Trophoblast cell (in vitro differentiated cells and primary cell): ENCODE results near the gene KLHL35.

Experiments
- DNase-seq, 2 donors: peaks; one replicate each; pipeline ENCODE4 v3.0.0-alpha.2; 2016
- H2AFZ ChIP-seq: 2 replicates; pipeline ENCODE4 v1.6.1; 2013; ENCODE audit warnings: low read length, moderate library complexity, mild to moderate bottlenecking; ENCODE audit not compliant: insufficient read depth, poor library complexity
- H2AK5ac ChIP-seq: 2 replicates; pipeline ENCODE4 v1.6.1; 2013; ENCODE audit warnings: mild to moderate bottlenecking, low read length
- H2BK120ac ChIP-seq: 2 replicates; pipeline ENCODE4 v1.6.1; 2013; ENCODE audit warnings: low read length, mild to moderate bottlenecking, moderate library complexity; ENCODE audit not compliant: insufficient read depth, poor library complexity
- H2BK12ac ChIP-seq: 2 replicates; pipeline ENCODE4 v1.6.1; 2013; ENCODE audit warnings: mild to moderate bottlenecking, low read length, moderate library complexity
- H2BK5ac ChIP-seq: 2 replicates; pipeline ENCODE4 v1.6.1; 2013; ENCODE audit warnings: low read length, low read depth, moderate library complexity, mild to moderate bottlenecking; ENCODE audit not compliant: poor library complexity
- H3K14ac ChIP-seq: 2 replicates; pipeline ENCODE4 v1.6.1; 2013; ENCODE audit warnings: mild to moderate bottlenecking, low read length
- H3K18ac ChIP-seq: 2 replicates; pipeline ENCODE4 v1.6.1; 2013; ENCODE audit warnings: mild to moderate bottlenecking, low read length
- H3K23ac ChIP-seq: 2 replicates; pipeline ENCODE4 v1.6.1; 2013; ENCODE audit warnings: low read length
- H3K27ac ChIP-seq: 2 replicates; pipeline ENCODE4 v1.5.1; 2013; ENCODE audit warnings: low read depth, mild to moderate bottlenecking, inconsistent platforms, low read length, moderate library complexity
- H3K27me3 ChIP-seq: 2 replicates; pipeline ENCODE4 v1.6.1; 2013; ENCODE audit warnings: inconsistent platforms, mild to moderate bottlenecking, low read length, moderate library complexity; ENCODE audit not compliant: insufficient read depth
- H3K36me3 ChIP-seq, 2 experiments: 1 replicate in 1 of 2; 2 replicates in 1 of 2; pipeline ENCODE4 v1.6.1; 2013; ENCODE audit warnings: low read length in 2 of 2, mild to moderate bottlenecking in 2 of 2, moderate library complexity in 1 of 2; ENCODE audit not compliant: insufficient read depth in 2 of 2, control insufficient read depth in 1 of 2
- H3K4ac ChIP-seq: 2 replicates; pipeline ENCODE4 v1.6.1; 2013; ENCODE audit warnings: low read depth, mild to moderate bottlenecking, low read length, moderate library complexity
- H3K4me1 ChIP-seq, 2 experiments: 1 replicate in 1 of 2; 2 replicates in 1 of 2; pipeline ENCODE4 v1.6.1; 2013; ENCODE audit warnings: low read length in 2 of 2, mild to moderate bottlenecking in 2 of 2, moderate library complexity in 1 of 2; ENCODE audit not compliant: insufficient read depth in 2 of 2, control insufficient read depth in 1 of 2
- H3K4me2 ChIP-seq: 2 replicates; pipeline ENCODE4 v1.6.1; 2013; ENCODE audit warnings: inconsistent platforms, mild to moderate bottlenecking, low read length, moderate library complexity
- H3K4me3 ChIP-seq: 2 replicates; pipeline ENCODE4 v1.5.1; 2013; ENCODE audit warnings: mild to moderate bottlenecking, low read depth, low read length, inconsistent platforms
- H3K79me1 ChIP-seq: one replicate; pipeline ENCODE4 v1.6.1; 2013; ENCODE audit warnings: low read length
- H3K79me2 ChIP-seq: 2 replicates; pipeline ENCODE4 v1.6.1; 2013; ENCODE audit warnings: low read length, mild to moderate bottlenecking; ENCODE audit not compliant: control insufficient read depth, insufficient read depth, poor library complexity
- H3K9ac ChIP-seq: 2 replicates; pipeline ENCODE4 v1.6.1; 2013; ENCODE audit warnings: mild to moderate bottlenecking, low read length
- H3K9me3 ChIP-seq: 2 replicates; pipeline ENCODE4 v1.6.1; 2013; ENCODE audit warnings: low read depth, mild to moderate bottlenecking, control low read depth, inconsistent platforms, low read length; ENCODE audit not compliant: insufficient read depth
- H4K12ac ChIP-seq: 2 replicates; pipeline ENCODE4 v1.6.1; 2013; ENCODE audit warnings: low read depth, mild to moderate bottlenecking, low read length, moderate library complexity
- H4K8ac ChIP-seq: 2 replicates; pipeline ENCODE4 v1.6.1; 2013; ENCODE audit warnings: low read depth, mild to moderate bottlenecking, low read length, moderate library complexity
- H4K91ac ChIP-seq: one replicate; pipeline ENCODE4 v1.6.1; 2013; ENCODE audit warnings: low read depth, mild to moderate bottlenecking, low read length, moderate library complexity
- WGBS: extraction: QIAGEN DNeasy Blood & Tissue Kit; methylation state at CpG from one replicate; pipeline ENCODE4 v1.1.7; 2013; ENCODE audit warnings: missing lambda C conversion rate; ENCODE audit not compliant: insufficient read length, insufficient coverage; ENCODE audit errors: extremely low coverage; 5-methylcytosine and 5-hydroxymethylcytosine counted together

Gene KLHL35

DNA sequence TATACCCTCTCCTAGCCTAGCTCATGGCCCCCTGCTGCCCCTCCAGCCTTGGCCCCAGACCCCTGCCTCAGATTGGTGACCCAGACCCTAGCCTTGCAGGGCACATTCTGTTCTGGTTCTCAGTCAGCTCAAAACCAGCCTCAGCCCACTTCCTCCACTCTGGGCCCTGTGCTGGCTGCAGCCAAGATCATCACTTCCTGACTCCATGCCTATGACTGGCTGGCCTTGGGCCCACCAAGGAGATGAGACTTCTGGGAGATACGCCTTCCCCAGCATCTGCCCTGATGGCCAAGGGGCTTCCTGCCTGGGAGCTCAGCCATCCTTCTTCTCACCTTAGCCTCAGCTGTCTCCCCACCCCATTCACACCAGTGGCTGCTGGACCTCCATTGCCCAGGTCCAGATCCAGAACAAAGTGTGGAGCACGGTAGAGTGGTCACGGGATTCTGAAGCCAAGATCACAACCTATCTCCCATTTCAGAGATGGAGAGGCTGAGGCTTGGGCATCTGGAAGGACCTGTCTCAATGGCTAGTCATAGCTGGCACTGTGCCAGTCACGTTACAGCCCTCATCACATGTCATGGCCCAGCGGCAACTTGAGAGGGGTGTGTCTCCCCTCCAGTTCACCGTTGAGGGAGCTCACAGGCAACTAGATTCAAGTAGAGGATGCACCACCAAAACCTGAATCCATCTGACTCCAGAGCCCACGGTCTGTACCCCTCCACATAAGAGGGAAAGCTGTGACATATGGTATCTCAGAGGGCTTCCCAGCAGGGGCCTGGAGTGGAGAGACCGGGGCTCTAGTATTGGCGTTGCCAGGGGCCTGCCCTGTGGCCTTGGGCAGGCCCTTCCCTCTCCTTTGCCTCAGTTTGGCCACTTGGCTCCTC is 43.0 kb upstream of the KLHL35 start:
- no CpG with 5 or more reads among the region's 9 CpGs for WGBS
- Histone ChIP-seq H3K18ac (no peak overlapping the region), H2BK120ac (no peak overlapping the region), H3K27me3 (no peaks in the 10 kb centered on the region), H4K8ac (no peak overlapping the region), H3K14ac (no peak overlapping the region), H3K4me1 (peaks cover 3 to 5% of the 10 kb centered on the region in 2 experiments), H3K9ac (no peak overlapping the region), H2BK12ac (no peak overlapping the region), H3K27ac (no peak overlapping the region), H4K12ac (no peak overlapping the region), H3K23ac (no peak overlapping the region), H2BK5ac (no peak overlapping the region), H3K4me3 (no peak overlapping the region), H3K79me1 (peaks cover 3% of the 10 kb centered on the region), H3K36me3 (no peaks in the 10 kb centered on the region), H4K91ac (no peak overlapping the region), H3K9me3 (no peaks in the 10 kb centered on the region), H2AK5ac (no peak overlapping the region), H3K4me2 (no peak overlapping the region), H3K4ac (no peak overlapping the region), H2AFZ (no peak overlapping the region), H3K79me2 (no peaks in the 10 kb centered on the region)
- DNase-seq: no peak

DNA sequence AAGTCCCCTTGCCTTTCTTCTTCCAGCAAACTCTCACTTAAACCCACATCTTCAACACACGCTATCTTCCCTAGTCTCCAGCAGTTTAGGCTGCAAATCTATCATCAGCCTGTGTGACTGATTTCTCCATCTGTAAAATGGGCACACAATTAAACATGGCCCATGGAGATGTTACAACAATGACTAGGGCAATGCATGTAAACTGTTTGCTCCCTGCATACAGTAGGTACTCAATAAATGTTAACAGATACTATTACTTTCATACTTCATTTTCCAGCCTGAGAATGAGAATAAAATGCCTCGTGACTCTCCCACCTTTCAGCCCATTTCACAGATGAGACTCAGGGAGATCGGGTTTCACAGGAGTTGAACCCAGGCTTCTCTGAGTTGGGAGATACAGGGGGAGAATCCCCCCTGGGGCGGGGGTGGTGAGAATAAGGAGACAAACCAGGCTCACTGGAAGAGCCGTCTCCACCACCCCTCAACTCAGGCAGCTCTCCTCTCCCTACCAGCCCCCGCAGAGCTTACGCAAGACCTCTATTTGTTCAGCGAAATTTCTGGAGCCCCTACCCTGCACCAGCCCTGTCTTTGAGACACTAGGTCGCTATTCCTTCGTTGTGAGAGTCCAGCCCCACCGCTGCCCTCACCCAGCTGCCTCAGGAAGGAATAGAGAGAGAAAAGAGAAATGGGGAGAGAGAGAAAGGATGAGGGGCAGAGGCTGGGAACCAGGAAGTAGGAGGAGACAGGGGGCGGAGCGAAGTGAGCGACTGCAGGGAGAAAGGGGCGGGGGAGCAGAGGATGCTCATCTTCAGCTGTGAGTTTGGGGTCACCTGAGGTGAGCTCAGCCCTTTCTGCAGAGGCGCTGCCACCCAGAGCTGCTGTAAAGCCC is 42.1 kb upstream of the KLHL35 start:
- WGBS: 100% methylated on average over 1 of the region's 16 CpGs
- no peak for DNase-seq
- peaks cover 3 to 5% of the 10 kb centered on the region in 2 experiments for H3K4me1 ChIP-seq

DNA sequence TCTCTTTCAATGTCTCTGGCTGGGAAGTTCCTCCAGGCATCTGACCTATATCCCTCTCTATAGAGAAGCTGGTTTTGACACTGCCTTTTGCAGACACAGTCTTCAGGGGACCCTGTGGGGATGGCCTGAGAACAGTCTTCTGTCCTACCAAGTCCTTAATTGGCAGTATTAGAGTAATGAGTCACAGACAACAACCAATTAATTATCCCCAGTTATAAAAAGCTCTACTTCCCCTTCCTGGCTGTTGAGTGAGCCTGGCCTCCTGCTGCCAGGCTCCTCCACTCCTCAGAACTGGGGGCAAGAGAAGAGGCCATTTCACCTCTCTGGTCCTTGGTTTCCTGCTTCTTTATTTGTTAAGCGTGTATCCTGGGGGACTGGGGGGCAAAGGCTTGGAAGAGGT is 41.2 kb upstream of the KLHL35 start:
- no peak overlapping the region for H2BK12ac ChIP-seq
- no peak for DNase-seq
- H3K36me3 ChIP-seq: no peaks in the 10 kb centered on the region
- no peak overlapping the region for H3K4ac ChIP-seq
- H3K23ac ChIP-seq: no peak overlapping the region
- no peak overlapping the region for H3K14ac ChIP-seq
- no peak overlapping the region for H4K91ac ChIP-seq
- H3K79me1 ChIP-seq: peaks cover 3% of the 10 kb centered on the region
- H4K12ac ChIP-seq: no peak overlapping the region
- no peak overlapping the region for H3K27ac ChIP-seq
- no peaks in the 10 kb centered on the region for H3K9me3 ChIP-seq
- no peaks in the 10 kb centered on the region for H3K27me3 ChIP-seq
- H2BK120ac ChIP-seq: no peak overlapping the region
- H4K8ac ChIP-seq: no peak overlapping the region
- H2BK5ac ChIP-seq: no peak overlapping the region
- H3K4me3 ChIP-seq: no peak overlapping the region
- no peak overlapping the region for H3K9ac ChIP-seq
- H3K79me2 ChIP-seq: no peaks in the 10 kb centered on the region
- H3K4me2 ChIP-seq: no peak overlapping the region
- peaks cover 5% of the 10 kb centered on the region in 2 experiments for H3K4me1 ChIP-seq
- no peak overlapping the region for H2AK5ac ChIP-seq
- WGBS: no CpG with 5 or more reads among the region's 1 CpG
- H2AFZ ChIP-seq: no peak overlapping the region
- no peak overlapping the region for H3K18ac ChIP-seq

More for the DNA sequence above, 42.1 kb upstream of the KLHL35 start:
- H3K27ac ChIP-seq: no peak overlapping the region
- H3K4me2 ChIP-seq: no peak overlapping the region
- H3K36me3 ChIP-seq: no peaks in the 10 kb centered on the region
- no peak overlapping the region for H2BK12ac ChIP-seq
- no peak overlapping the region for H3K14ac ChIP-seq
- H3K79me2 ChIP-seq: no peaks in the 10 kb centered on the region
- H3K4ac ChIP-seq: no peak overlapping the region
- H3K18ac ChIP-seq: no peak overlapping the region
- H2AK5ac ChIP-seq: no peak overlapping the region
- peak overlapping the region; percentile 29 for H2BK120ac ChIP-seq
- no peaks in the 10 kb centered on the region for H3K27me3 ChIP-seq
- no peak overlapping the region for H4K12ac ChIP-seq
- peak overlapping the region; percentile 49 for H4K91ac ChIP-seq
- no peak overlapping the region for H3K23ac ChIP-seq
- peaks cover 3% of the 10 kb centered on the region for H3K79me1 ChIP-seq
- H3K9ac ChIP-seq: no peak overlapping the region
- H2BK5ac ChIP-seq: no peak overlapping the region
- no peaks in the 10 kb centered on the region for H3K9me3 ChIP-seq
- peak overlapping the region; percentile 78 for H4K8ac ChIP-seq
- no peak overlapping the region for H3K4me3 ChIP-seq
- H2AFZ ChIP-seq: peak overlapping the region; percentile 53

DNA sequence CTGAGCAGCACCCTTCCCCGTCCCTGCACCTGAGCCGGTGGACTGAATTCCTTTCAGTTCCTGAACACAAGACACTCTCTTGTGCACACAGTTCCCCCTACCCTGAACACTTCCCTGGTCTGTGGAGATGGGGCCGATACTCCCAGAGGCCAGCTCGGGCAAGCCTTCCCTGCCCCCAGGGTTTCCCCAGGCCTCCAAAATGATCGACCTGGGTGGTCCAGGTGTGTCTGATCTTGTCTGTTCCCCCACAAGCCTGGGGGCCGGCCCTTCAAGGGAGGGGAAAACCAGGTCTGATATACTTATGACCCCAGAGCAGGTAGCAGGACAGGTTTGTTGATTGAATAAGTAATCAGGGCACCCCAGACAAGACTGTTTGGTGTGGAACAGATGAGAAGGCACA is 40.7 kb upstream of the KLHL35 start:
- peaks cover 3% of the 10 kb centered on the region for H3K79me1 ChIP-seq
- H3K79me2 ChIP-seq: no peaks in the 10 kb centered on the region
- H2AK5ac ChIP-seq: no peak overlapping the region
- H3K4ac ChIP-seq: no peak overlapping the region
- H3K4me2 ChIP-seq: no peak overlapping the region
- H3K27ac ChIP-seq: no peak overlapping the region
- no peak overlapping the region for H3K14ac ChIP-seq
- no CpG with 5 or more reads among the region's 6 CpGs for WGBS
- H3K4me3 ChIP-seq: no peak overlapping the region
- no peak overlapping the region for H2BK120ac ChIP-seq
- peaks cover 10% of the 10 kb centered on the region in 2 experiments for H3K4me1 ChIP-seq
- no peaks in the 10 kb centered on the region for H3K9me3 ChIP-seq
- no peak overlapping the region for H3K23ac ChIP-seq
- no peak overlapping the region for H4K91ac ChIP-seq
- H3K36me3 ChIP-seq: no peaks in the 10 kb centered on the region
- no peak for DNase-seq
- no peak overlapping the region for H4K12ac ChIP-seq
- H2BK5ac ChIP-seq: no peak overlapping the region
- no peaks in the 10 kb centered on the region for H3K27me3 ChIP-seq
- H3K18ac ChIP-seq: no peak overlapping the region
- no peak overlapping the region for H2AFZ ChIP-seq
- no peak overlapping the region for H3K9ac ChIP-seq
- H2BK12ac ChIP-seq: no peak overlapping the region
- H4K8ac ChIP-seq: no peak overlapping the region
